Smooth muscle cell of trachea (primary cell): ENCODE results near the gene PLEKHA1. TPM values are rescaled to one million over a fixed set of nuclear protein-coding genes. Genes with fewer than 3 reads are reported as not detected.

Experiments
- total RNA-seq: library from RNA; depleted of rRNA; stranded (reverse); fragments of >200 nt; gene quantifications from 2 replicates; pipeline ENCODE4 v1.2.1, GENCODE V29; 2014

The PLEKHA1 gene
- 11.5 and 14.9 TPM in 2 replicates for total RNA-seq

GRCh38 chr10:122374237-122374858 lies at the start of gene PLEKHA1:
TSS of gene PLEKHA1 (plus strand) at chr10:122374708. CDS start at chr10:122393201, 18,493 bp downstream.

GRCh38 chr10:122454603-122455080 lies 80.1 kb downstream of the PLEKHA1 start, which contains the start of gene ARMS2:
TSS of gene ARMS2 (plus strand) at chr10:122454653. CDS start at chr10:122454728, 75 bp downstream.

GRCh38 chr10:122461367-122461728 lies 86.8 kb downstream of the PLEKHA1 start, which contains the start of gene HTRA1:
TSS of gene HTRA1 (plus strand) at chr10:122461553. CDS start at chr10:122461653, 100 bp downstream.

Other genes starting within 250 kb of the PLEKHA1 start
- gene BTBD16, start 103.4 kb upstream of the PLEKHA1 start, total RNA-seq: 0.15 TPM in 1 of 2 replicates, not detected in the other
- gene ARMS2, start 79.9 kb downstream of the PLEKHA1 start, total RNA-seq: not detected in 2 replicates
- gene HTRA1, start 86.8 kb downstream of the PLEKHA1 start, total RNA-seq: 159 and 177 TPM in 2 replicates
- gene DMBT1, start 186.0 kb downstream of the PLEKHA1 start, total RNA-seq: under 0.01 TPM in 2 replicates